D341Med (cell line): ENCODE measurements around the gene ARHGAP10.

Experiments used
- DNase-seq: peaks from one replicate; pipeline ENCODE4 v3.0.0; 2012; ENCODE audit warnings: low spot score

Gene ARHGAP10

GRCh38 chr4:147828331-147828905 lies 96.5 kb downstream of the ARHGAP10 start:
- no peak for DNase-seq

- DNase-seq: no peak
These were observed 97.7 kb downstream of the ARHGAP10 start for GRCh38 chr4:147829401-147830101.

- DNase-seq: no peak
These were observed 98.2 kb downstream of the ARHGAP10 start for GRCh38 chr4:147830102-147830463.

GRCh38 chr4:147830987-147831386 lies 99.1 kb downstream of the ARHGAP10 start:
- DNase-seq: no peak

- no peak for DNase-seq
These were observed 99.8 kb downstream of the ARHGAP10 start for GRCh38 chr4:147831551-147832171.

- no peak for DNase-seq
These were observed 101.4 kb downstream of the ARHGAP10 start for GRCh38 chr4:147833254-147833653.

- no peak for DNase-seq
These were observed 101.9 kb downstream of the ARHGAP10 start for GRCh38 chr4:147833741-147834140.

- DNase-seq: no peak
These were observed 102.6 kb downstream of the ARHGAP10 start for GRCh38 chr4:147834480-147834879.

GRCh38 chr4:147836807-147837206 lies 104.9 kb downstream of the ARHGAP10 start:
- no peak for DNase-seq

- DNase-seq: no peak
These were observed 105.5 kb downstream of the ARHGAP10 start for GRCh38 chr4:147837435-147837834.

- DNase-seq: no peak
These were observed 106.0 kb downstream of the ARHGAP10 start for GRCh38 chr4:147837854-147838253.

GRCh38 chr4:147839200-147839599 lies 107.3 kb downstream of the ARHGAP10 start:
- no peak for DNase-seq

GRCh38 chr4:147839663-147840062 lies 107.8 kb downstream of the ARHGAP10 start:
- no peak for DNase-seq

GRCh38 chr4:147840838-147841738 lies 109.2 kb downstream of the ARHGAP10 start:
- DNase-seq: no peak

GRCh38 chr4:147842573-147842972 lies 110.7 kb downstream of the ARHGAP10 start:
- no peak for DNase-seq

- no peak for DNase-seq
These were observed 111.3 kb downstream of the ARHGAP10 start for GRCh38 chr4:147843162-147843561.

GRCh38 chr4:147844781-147845180 lies 112.9 kb downstream of the ARHGAP10 start:
- DNase-seq: no peak

- DNase-seq: no peak
These were observed 114.6 kb downstream of the ARHGAP10 start for GRCh38 chr4:147846318-147847155.

- DNase-seq: no peak
These were observed 116.1 kb downstream of the ARHGAP10 start for GRCh38 chr4:147847751-147848590.

GRCh38 chr4:147848634-147849033 lies 116.7 kb downstream of the ARHGAP10 start:
- DNase-seq: no peak

GRCh38 chr4:147851135-147851534 lies 119.2 kb downstream of the ARHGAP10 start:
- DNase-seq: no peak
